Neuron (in vitro differentiated cells): ENCODE data around the gene TOR4A.
"Not testable (repeated sequence)": the region's sequence is repeated elsewhere in the genome, so short reads cannot be mapped to it uniquely, and the experiment has no call there.

Experiments used
- H2AFZ ChIP-seq: one replicate; pipeline ENCODE4 v1.6.1; 2013; ENCODE audit warnings: low read depth, mild to moderate bottlenecking, inconsistent platforms, low read length, moderate library complexity
- H3K27me3 ChIP-seq: one replicate; pipeline ENCODE4 v1.6.1; 2013; ENCODE audit warnings: low read length; ENCODE audit not compliant: insufficient read depth
- H3K36me3 ChIP-seq: one replicate; pipeline ENCODE4 v1.6.1; 2013; ENCODE audit warnings: low read length; ENCODE audit not compliant: insufficient read depth
- H3K4me1 ChIP-seq: one replicate; pipeline ENCODE4 v1.6.1; 2013; ENCODE audit warnings: low read length; ENCODE audit not compliant: insufficient read depth
- H3K4me3 ChIP-seq: 2 replicates; pipeline ENCODE4 v1.5.1; 2013; ENCODE audit warnings: mild to moderate bottlenecking, low read length, moderate library complexity
- H3K9me3 ChIP-seq: one replicate; pipeline ENCODE4 v1.6.1; 2013; ENCODE audit warnings: low read length

Gene TOR4A

GRCh38 chr9:137234758-137235423 is 42.6 kb upstream of the TOR4A start:
- H3K4me1 ChIP-seq, result peaks cover 14% of the 10 kb centered on the region
- no peak overlapping the region for H2AFZ ChIP-seq
- peaks cover 3% of the 10 kb centered on the region for H3K27me3 ChIP-seq
- H3K4me3 ChIP-seq, result no peak overlapping the region
- no peaks in the 10 kb centered on the region for H3K36me3 ChIP-seq
- no peaks in the 10 kb centered on the region for H3K9me3 ChIP-seq

DNA sequence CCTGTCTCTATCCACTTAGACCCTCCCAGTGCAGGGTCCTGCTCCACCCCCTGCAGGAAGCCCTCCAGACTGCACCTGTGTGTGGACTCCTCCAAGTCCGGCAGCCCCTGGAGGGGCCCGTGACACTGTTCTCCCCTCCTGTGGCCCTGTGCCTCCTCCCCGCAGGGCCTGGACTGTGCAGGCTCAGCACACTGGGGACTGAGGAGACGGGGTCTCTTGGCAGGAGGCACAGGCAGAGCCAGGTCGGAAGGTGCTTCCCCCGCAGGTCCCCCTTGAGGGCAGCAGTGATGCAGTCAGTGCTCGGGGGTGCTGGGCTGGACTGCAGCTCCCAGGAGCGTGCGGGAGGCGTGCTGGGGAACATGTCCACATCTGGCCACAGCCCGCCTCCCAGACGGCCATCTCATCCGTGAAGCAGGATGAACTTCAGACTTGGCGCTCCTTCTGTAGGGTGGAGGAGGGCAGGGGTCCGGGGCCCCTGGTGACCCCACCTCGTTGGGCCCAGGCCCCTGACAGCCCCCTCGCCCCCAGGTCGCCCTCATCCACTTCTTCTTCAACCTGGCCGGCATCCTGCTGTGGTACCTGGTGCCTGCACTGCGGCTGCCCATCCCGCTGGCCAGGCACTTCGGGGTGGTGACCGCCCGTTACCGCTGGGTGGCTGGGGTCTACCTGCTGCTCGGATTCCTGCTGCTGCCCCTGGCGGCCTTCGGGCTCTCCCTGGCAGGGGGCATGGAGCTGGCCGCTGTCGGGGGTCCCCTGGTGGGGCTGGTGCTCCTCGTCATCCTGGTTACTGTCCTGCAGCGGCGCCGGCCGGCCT is 41.9 kb upstream of the TOR4A start:
- Histone ChIP-seq H3K36me3 (no peaks in the 10 kb centered on the region), H2AFZ (no peak overlapping the region), H3K4me1 (peaks cover 14% of the 10 kb centered on the region), H3K4me3 (no peak overlapping the region), H3K9me3 (no peaks in the 10 kb centered on the region), H3K27me3 (peaks cover 3% of the 10 kb centered on the region)

- no peaks in the 10 kb centered on the region for H3K9me3 ChIP-seq
- no peak overlapping the region for H2AFZ ChIP-seq
- peaks cover 14% of the 10 kb centered on the region for H3K4me1 ChIP-seq
- no peaks in the 10 kb centered on the region for H3K27me3 ChIP-seq
- no peaks in the 10 kb centered on the region for H3K36me3 ChIP-seq
- H3K4me3 ChIP-seq, result no peak overlapping the region
Observed at GRCh38 chr9:137236238-137236935, 41.1 kb upstream of the TOR4A start.

DNA sequence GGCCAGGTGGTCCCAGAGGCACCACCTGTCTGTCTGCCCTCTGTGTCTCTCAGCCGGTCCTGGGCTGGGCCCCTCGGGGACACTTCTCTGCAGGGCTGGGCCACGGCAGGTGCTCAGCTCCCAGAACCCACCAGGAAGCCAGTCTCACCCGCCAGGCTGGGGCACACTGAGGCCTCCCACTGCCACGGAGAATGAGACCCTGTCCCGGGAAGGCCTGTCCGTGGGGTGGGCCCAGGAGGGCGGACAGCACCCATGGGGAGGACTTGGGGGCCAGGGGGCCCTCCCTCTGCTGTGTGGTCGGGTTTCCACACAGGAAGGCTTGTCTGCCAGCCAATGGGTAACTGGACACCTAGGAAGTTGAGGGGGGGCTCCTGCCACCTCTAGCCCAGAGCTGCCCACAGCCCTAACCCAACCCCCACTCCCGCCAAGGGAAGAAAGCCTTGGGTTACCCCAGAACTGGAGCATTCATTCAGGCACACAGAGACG is 40.5 kb upstream of the TOR4A start:
- H3K4me3 ChIP-seq, result no peak overlapping the region

DNA sequence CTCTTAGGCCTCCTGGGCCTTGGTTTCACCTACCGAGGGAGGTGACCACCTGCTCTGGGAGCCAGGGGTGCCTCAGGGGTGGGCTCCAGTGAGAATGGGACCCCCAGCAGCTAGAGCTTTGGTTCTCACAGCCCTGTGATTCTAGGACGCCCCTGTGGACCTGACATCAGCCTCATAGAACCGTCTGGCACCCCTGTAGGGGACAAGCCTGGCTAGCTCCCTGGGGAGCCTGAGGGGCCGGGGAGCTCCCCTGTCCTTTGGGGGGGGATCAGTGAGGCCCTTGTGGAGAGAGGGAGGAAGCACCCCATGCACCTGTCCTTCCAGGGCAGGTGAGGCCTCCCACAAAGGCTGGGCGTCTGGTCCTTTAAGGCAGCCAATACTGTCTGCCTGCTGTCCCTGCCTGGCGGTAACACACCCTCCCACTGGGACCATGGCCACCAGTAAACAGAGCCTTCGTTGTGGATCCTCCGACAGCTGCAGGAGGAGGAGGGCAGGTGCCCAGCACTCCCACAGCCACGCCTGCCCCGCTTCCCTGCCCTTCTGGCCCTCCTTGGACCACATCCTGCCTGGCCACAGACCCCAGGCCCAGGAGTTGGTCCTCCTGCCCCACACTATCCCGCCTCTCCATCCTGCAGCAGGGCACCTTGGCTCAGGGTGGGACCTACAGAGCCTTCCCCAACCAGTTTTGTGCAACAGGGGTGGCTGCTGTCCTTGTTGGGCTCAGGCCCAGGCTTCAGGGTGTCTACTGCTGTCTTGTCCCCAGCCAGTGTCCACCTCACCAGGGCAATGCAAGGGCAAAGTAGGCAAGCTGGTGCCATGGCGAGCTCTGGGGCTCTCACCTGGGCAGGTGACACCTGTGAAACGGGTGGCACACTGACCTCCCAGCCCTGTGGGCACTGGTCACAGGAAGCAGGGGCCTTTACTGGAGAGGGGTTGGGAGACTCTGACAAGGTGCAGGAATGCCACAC is 39.5 kb upstream of the TOR4A start:
- no peak overlapping the region for H2AFZ ChIP-seq
- no peak overlapping the region for H3K4me3 ChIP-seq
- H3K9me3 ChIP-seq, result no peaks in the 10 kb centered on the region

More for the DNA sequence above, 40.5 kb upstream of the TOR4A start:
- Histone ChIP-seq H3K9me3 (no peaks in the 10 kb centered on the region), H3K27me3 (no peaks in the 10 kb centered on the region), H3K4me1 (peaks cover 15% of the 10 kb centered on the region), H2AFZ (no peak overlapping the region), H3K36me3 (peaks cover 3% of the 10 kb centered on the region)

DNA sequence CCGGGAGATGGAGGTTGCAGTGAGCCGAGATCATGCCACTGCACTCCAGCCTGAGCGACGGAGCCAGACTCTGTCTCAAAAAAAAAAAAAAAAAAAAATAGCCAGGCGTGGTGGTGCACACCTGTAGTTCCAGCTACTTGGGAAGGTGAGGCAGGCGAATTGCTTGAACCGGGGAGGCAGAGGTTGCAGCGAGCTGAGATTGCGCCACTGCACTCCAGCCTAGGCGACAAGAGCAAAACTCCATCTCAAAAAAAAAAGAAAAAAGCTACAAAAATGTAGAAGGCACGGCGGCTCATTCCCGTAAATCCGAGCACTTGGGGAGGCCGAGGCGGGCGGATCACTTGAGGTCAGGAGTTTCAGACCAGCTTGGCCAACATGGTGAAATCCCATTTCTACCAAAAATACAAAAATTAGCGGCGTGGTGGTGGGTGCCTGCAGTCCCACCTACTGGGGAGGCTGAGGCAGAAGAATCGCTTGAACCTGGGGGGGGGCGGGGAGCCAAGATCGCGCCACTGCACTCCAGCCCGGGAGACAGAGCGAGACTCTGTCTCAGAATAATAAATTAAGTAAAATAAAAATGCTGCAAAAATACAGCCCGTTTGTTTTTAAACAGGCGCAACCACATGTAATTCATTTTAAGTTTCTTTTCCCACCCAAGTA is 37.9 kb upstream of the TOR4A start:
- H3K4me1 ChIP-seq, result peaks cover 25% of the 10 kb centered on the region
- H3K9me3 ChIP-seq, H3K27me3 ChIP-seq: not testable (repeated sequence)
- H3K4me3 ChIP-seq, result peak overlapping the region; percentile 65
- peak overlapping the region; percentile 53 for H2AFZ ChIP-seq
- H3K36me3 ChIP-seq, result peaks cover 23% of the 10 kb centered on the region

More for the DNA sequence above, 39.5 kb upstream of the TOR4A start:
- H3K4me1 ChIP-seq, result peaks cover 26% of the 10 kb centered on the region
- H3K27me3 ChIP-seq, result no peaks in the 10 kb centered on the region
- H3K36me3 ChIP-seq, result peaks cover 13% of the 10 kb centered on the region

DNA sequence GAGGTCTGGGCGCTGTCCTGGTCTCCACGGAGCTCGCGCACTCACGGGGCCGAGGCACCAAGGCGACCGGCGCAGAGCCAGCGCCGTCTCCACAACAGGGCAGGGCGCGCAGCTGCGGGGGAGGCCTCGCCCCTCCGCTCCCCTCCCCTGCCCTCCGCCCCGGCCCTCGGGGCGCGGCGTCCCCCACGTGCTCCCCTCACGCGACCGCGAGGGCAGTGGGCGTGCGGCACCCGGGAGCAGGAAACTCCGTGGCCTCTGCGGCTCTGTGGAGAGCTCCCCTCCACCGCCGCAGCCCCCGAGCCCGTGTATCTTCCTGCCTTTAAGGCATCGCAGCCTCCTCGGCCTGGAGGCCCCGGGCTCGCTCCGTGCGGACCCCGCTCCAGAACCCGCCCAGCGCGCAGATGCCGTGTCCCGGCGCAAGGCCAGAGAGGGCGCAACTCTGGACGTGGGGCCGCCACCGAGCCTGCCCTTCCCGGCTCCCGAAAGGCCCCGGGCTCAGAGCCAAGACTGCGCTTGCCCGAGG is 37.1 kb upstream of the TOR4A start:
- H3K27me3 ChIP-seq, result no peaks in the 10 kb centered on the region
- H2AFZ ChIP-seq, result peak overlapping the region; percentile 53
- H3K4me1 ChIP-seq, result peaks cover 25% of the 10 kb centered on the region
- peak overlapping the region; percentile 65 for H3K4me3 ChIP-seq
- H3K36me3 ChIP-seq, result peaks cover 23% of the 10 kb centered on the region
- H3K9me3 ChIP-seq, result no peaks in the 10 kb centered on the region

GRCh38 chr9:137240841-137241489 is 36.6 kb upstream of the TOR4A start, which contains the start of gene TUBB4B:
Gene TUBB4B, plus strand, starts transcription at chr9:137241287. Its CDS starts 74 bp downstream, at chr9:137241361.
- H2AFZ ChIP-seq, result peak within 1 kb of the TSS; percentile 53
- H3K9me3 ChIP-seq, result no peaks in the 10 kb centered on the region
- peaks cover 25% of the 10 kb centered on the region for H3K4me1 ChIP-seq
- H3K36me3 ChIP-seq, result peaks cover 23% of the 10 kb centered on the region
- H3K27me3 ChIP-seq, result no peaks in the 10 kb centered on the region
- H3K4me3 ChIP-seq, result peak within 1 kb of the TSS; percentile 89

GRCh38 chr9:137241490-137242268 is 35.8 kb upstream of the TOR4A start:
- Histone ChIP-seq H3K4me1 (peaks cover 23% of the 10 kb centered on the region), H3K9me3 (no peaks in the 10 kb centered on the region), H3K4me3 (peak overlapping the region; percentile 89), H3K27me3 (no peaks in the 10 kb centered on the region), H2AFZ (no peak overlapping the region), H3K36me3 (peaks cover 23% of the 10 kb centered on the region)

DNA sequence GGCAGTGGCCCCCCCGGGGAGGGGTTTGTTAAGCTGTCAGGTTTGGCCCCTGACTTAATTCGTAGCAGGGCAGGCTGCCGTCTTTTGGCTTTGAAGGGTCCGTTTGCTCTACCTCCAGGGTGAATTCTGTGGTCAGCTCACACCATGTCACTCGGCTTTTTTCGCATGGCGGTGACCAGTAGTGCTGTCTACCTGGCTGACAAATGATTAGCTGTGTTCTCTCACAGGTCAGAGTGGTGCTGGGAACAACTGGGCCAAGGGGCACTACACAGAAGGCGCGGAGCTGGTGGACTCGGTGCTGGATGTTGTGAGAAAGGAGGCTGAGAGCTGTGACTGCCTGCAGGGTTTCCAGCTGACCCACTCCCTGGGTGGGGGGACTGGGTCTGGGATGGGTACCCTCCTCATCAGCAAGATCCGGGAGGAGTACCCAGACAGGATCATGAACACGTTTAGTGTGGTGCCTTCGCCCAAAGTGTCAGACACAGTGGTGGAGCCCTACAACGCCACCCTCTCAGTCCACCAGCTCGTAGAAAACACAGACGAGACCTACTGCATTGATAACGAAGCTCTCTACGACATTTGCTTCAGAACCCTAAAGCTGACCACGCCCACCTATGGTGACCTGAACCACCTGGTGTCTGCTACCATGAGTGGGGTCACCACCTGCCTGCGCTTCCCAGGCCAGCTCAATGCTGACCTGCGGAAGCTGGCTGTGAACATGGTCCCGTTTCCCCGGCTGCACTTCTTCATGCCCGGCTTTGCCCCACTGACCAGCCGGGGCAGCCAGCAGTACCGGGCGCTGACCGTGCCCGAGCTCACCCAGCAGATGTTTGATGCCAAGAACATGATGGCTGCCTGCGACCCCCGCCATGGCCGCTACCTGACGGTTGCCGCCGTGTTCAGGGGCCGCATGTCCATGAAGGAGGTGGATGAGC is 35.0 kb upstream of the TOR4A start:
- Histone ChIP-seq H3K9me3 (no peaks in the 10 kb centered on the region), H2AFZ (no peak overlapping the region), H3K4me1 (peaks cover 21% of the 10 kb centered on the region), H3K4me3 (peak overlapping the region; percentile 89), H3K36me3 (peaks cover 23% of the 10 kb centered on the region), H3K27me3 (no peaks in the 10 kb centered on the region)
